GM12878 (cell line): ENCODE results near the gene RNF31. TPM values are rescaled to one million over a fixed set of nuclear protein-coding genes. Genes with fewer than 3 reads are reported as not detected.
A peak's percentile ranks its signal among the peaks of the same experiment; 100 is the strongest.

ENCODE experiments used
- BCL11A ChIP-seq: IDR thresholded peaks from 2 replicates; pipeline ENCODE4 v1.6.1; 2011; ENCODE audit warnings: low read depth, low read length
- BRCA1 ChIP-seq: IDR thresholded peaks from 2 replicates; pipeline ENCODE4 v1.6.1; 2011; ENCODE audit warnings: low read depth, low read length, improper control_type of control experiment
- CHD1 ChIP-seq: IDR thresholded peaks from 2 replicates; pipeline ENCODE4 v1.6.1; 2012; ENCODE audit warnings: low read depth, low read length, improper control_type of control experiment
- DPF2 ChIP-seq: fragments of 450-650 bp; IDR thresholded peaks from 2 replicates; pipeline ENCODE4 v1.6.1; 2017; ENCODE audit warnings: mild to moderate bottlenecking
- HCFC1 ChIP-seq: fragments of 150-350 bp; IDR thresholded peaks from 2 replicates; pipeline ENCODE4 v1.6.1; 2014; ENCODE audit warnings: low read length
- HSF1 ChIP-seq: fragments of 150-350 bp; IDR thresholded peaks from 2 replicates; pipeline ENCODE4 v1.6.1; 2014; ENCODE audit warnings: mild to moderate bottlenecking, low read depth, low read length
- RAD21 ChIP-seq: IDR thresholded peaks from 2 replicates; pipeline ENCODE4 v1.6.1; 2011; ENCODE audit warnings: mild to moderate bottlenecking, low read depth, low read length, moderate library complexity; ENCODE audit not compliant: insufficient read depth
- RBBP5 ChIP-seq: fragments of 200-600 bp; sonication (generic); conservative IDR thresholded peaks from 2 replicates; pipeline ENCODE4 v1.6.1; 2016
- SMAD1 ChIP-seq: fragments of 450-650 bp; IDR thresholded peaks from 2 replicates; pipeline ENCODE4 v1.6.1; 2018; ENCODE audit warnings: mild to moderate bottlenecking, low read depth; ENCODE audit not compliant: partially characterized antibody
- SREBF2 ChIP-seq: IDR thresholded peaks from 2 replicates; pipeline ENCODE4 v1.6.1; 2012; ENCODE audit warnings: mild to moderate bottlenecking, low read length
- SRF ChIP-seq, 2 experiments: IDR thresholded peaks; 2 replicates each; pipeline ENCODE4 v1.6.1; 2011; ENCODE audit warnings: low read depth in 2 of 2, low read length in 2 of 2, mild to moderate bottlenecking in 1 of 2, moderate library complexity in 1 of 2
- STAT1 ChIP-seq: fragments of 450-650 bp; conservative IDR thresholded peaks from 2 replicates; pipeline ENCODE4 v1.6.1; 2014; ENCODE audit warnings: antibody characterized with exemption, mild to moderate bottlenecking
- TCF12 ChIP-seq: IDR thresholded peaks from 2 replicates; pipeline ENCODE4 v1.6.1; 2011; ENCODE audit warnings: low read depth, mild to moderate bottlenecking, low read length
- TCF3 ChIP-seq: IDR thresholded peaks from 2 replicates; pipeline ENCODE4 v1.6.1; 2012; ENCODE audit warnings: low read depth, mild to moderate bottlenecking, low read length, borderline replicate concordance; ENCODE audit not compliant: insufficient read depth
- ZBTB40 ChIP-seq: fragments of 450-650 bp; IDR thresholded peaks from 2 replicates; pipeline ENCODE4 v1.6.1; 2016; ENCODE audit warnings: mild to moderate bottlenecking, moderate library complexity, borderline replicate concordance
- ZNF274 ChIP-seq: IDR thresholded peaks from one replicate; pipeline ENCODE4 v1.8.0; 2011; ENCODE audit not compliant: insufficient read length, insufficient read depth
- ZNF622 ChIP-seq: fragments of 450-650 bp; IDR thresholded peaks from 2 replicates; pipeline ENCODE4 v1.6.1; 2017; ENCODE audit warnings: mild to moderate bottlenecking, inconsistent platforms
- polyA plus RNA-seq, 11 experiments: library from polyadenylated mRNA; depleted of rRNA in 4 of 11; unstranded in 6 of 11; stranded (reverse) in 5 of 11; fragments of >200 nt; fragmentation: Nextera tagmentation in 4 of 11; fragmentation: Illumina TruSeq in 1 of 11; extraction: Ambion mirVana in 4 of 11; extraction: Trizol in 1 of 11; gene quantifications; 1 replicate in 1 of 11; 2 replicates in 10 of 11; pipeline versions ENCODE4 v1.2.1 to v1.2.3, GENCODE V29; 2011 to 2016; ENCODE audit warnings: inconsistent platforms in 2 of 11, missing spikeins in 2 of 11, low read depth in 1 of 11
- total RNA-seq, 4 experiments: library from RNA; depleted of rRNA in 3 of 4; stranded (reverse); fragments of >200 nt in 3 of 4; fragmentation: Illumina TruSeq in 1 of 4; extraction: Trizol in 1 of 4; gene quantifications; 2 replicates each; pipeline versions ENCODE4 v1.2.1 to v1.2.3, GENCODE V29; 2013 to 2021
- TF ChIP-seq, protein P1 (sequence below): IDR thresholded peaks from 2 replicates; pipeline ENCODE4 v1.6.1; 2011; ENCODE audit warnings: borderline replicate concordance, low read depth, mild to moderate bottlenecking, moderate library complexity, low read length; ENCODE audit not compliant: insufficient read depth, poor library complexity, severe bottlenecking
- TF ChIP-seq, protein P2 (sequence below): fragments of 450-650 bp; IDR thresholded peaks from 2 replicates; pipeline ENCODE4 v1.6.1; 2014; ENCODE audit warnings: mild to moderate bottlenecking
- TF ChIP-seq, protein P3 (sequence below): fragments of 450-650 bp; conservative IDR thresholded peaks from 2 replicates; pipeline ENCODE4 v1.6.1; 2017; ENCODE audit warnings: mild to moderate bottlenecking, moderate library complexity

RNF31 gene
- total and polyA plus RNA-seq, 10 of the 15 experiments (the other 5 are each of a cell fraction or from before 2014, with no cell fraction given), result 8.5 to 92.7 (median 52.0) TPM

DNA sequence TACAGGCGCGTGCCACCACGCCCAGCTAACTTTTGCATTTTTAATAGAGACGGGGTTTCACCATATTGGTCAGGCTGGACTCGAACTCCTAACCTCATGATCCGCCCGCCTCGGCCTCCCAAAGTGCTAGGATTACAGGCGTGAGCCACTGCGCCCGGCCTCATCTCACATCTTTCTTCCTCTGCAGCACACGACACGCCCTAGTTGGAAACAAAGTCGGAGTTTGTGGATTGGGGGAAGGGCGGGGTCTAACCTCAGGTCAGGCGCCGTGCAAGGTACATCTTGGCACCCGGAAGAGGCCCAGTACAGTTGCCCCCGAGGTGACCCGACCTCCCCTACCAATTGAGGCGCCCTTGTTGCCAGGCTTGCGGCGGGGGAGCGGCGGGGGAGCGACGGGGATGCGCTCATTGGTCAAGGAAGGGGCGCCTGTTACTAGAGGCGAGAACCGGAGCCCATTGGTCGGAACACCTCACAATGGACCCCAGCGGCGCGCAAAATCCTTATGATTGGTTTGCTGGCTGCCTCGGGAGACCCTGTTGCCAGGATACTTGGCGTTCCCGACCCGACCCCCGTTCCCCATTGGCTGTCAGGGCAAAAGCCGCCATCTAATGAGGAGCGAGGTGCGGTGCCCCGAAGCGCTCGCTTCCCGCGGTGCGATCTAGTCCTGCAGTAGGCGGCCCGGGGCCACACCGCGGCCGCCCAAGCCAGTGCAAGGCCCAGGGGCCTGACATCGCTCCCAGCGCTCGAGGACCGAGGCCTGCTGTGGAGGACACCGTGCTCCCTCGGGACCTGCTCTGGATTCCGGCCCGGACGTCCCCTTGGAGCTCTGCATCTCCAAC, 24.3 kb downstream of the RNF31 start, which contains the start of gene REC8 (continued):
- TF ChIP-seq, protein P1, sequence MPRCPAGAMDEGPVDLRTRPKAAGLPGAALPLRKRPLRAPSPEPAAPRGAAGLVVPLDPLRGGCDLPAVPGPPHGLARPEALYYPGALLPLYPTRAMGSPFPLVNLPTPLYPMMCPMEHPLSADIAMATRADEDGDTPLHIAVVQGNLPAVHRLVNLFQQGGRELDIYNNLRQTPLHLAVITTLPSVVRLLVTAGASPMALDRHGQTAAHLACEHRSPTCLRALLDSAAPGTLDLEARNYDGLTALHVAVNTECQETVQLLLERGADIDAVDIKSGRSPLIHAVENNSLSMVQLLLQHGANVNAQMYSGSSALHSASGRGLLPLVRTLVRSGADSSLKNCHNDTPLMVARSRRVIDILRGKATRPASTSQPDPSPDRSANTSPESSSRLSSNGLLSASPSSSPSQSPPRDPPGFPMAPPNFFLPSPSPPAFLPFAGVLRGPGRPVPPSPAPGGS, result peak; percentile 70
- TF ChIP-seq TCF3 (no peak), CHD1 (no peak), SREBF2 (no peak), BCL11A (0 out of 2 replicates have a peak, but pooled peaks have one; percentile 32), SRF (IDR thresholded peaks at IDR 0.05; ENCODE audit: low read depth in 2 of 2, low read length in 2 of 2) (no peak), TCF12 (0 out of 2 replicates have a peak, but pooled peaks have one; percentile 37), ZNF274 (no peak), ZNF622 (no peak), HSF1 (no peak), HCFC1 (no peak), BRCA1 (no peak), DPF2 (no peak), RBBP5 (no peak), ZBTB40 (no peak), STAT1 (no peak), SMAD1 (no peak), RAD21 (no peak)
- TF ChIP-seq, protein P2, sequence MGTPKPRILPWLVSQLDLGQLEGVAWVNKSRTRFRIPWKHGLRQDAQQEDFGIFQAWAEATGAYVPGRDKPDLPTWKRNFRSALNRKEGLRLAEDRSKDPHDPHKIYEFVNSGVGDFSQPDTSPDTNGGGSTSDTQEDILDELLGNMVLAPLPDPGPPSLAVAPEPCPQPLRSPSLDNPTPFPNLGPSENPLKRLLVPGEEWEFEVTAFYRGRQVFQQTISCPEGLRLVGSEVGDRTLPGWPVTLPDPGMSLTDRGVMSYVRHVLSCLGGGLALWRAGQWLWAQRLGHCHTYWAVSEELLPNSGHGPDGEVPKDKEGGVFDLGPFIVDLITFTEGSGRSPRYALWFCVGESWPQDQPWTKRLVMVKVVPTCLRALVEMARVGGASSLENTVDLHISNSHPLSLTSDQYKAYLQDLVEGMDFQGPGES, result no peak
- TF ChIP-seq, protein P3, sequence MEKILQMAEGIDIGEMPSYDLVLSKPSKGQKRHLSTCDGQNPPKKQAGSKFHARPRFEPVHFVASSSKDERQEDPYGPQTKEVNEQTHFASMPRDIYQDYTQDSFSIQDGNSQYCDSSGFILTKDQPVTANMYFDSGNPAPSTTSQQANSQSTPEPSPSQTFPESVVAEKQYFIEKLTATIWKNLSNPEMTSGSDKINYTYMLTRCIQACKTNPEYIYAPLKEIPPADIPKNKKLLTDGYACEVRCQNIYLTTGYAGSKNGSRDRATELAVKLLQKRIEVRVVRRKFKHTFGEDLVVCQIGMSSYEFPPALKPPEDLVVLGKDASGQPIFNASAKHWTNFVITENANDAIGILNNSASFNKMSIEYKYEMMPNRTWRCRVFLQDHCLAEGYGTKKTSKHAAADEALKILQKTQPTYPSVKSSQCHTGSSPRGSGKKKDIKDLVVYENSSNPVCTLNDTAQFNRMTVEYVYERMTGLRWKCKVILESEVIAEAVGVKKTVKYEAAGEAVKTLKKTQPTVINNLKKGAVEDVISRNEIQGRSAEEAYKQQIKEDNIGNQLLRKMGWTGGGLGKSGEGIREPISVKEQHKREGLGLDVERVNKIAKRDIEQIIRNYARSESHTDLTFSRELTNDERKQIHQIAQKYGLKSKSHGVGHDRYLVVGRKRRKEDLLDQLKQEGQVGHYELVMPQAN, result 0 out of 2 replicates have a peak, but pooled peaks have one; percentile 59
